ENCODE data around the gene NCK2.

- TF ChIP-seq CTCF (IDR thresholded peaks at IDR 0.05; ENCODE audit: low read depth, low read length, poor library complexity, severe bottlenecking) (no peak), EZH2phosphoT487 (IDR thresholded peaks at IDR 0.05; ENCODE audit: borderline replicate concordance, low read length) (no peak)
Measured at GRCh38 chr2:105741174-105741573, 3.5 kb upstream of the NCK2 start.

Measured in DOHH2 (cell line).